NT2/D1 (cell line): ENCODE data around the gene HEXIM1.

Experiments used
- SUZ12 ChIP-seq: IDR thresholded peaks from 2 replicates; pipeline ENCODE4 v1.6.1; 2011; ENCODE audit not compliant: insufficient read length, insufficient read depth; ENCODE audit errors: extremely low read depth
- YY1 ChIP-seq: IDR thresholded peaks from 2 replicates; pipeline ENCODE4 v1.6.1; 2011; ENCODE audit not compliant: insufficient read length, insufficient read depth

DNA sequence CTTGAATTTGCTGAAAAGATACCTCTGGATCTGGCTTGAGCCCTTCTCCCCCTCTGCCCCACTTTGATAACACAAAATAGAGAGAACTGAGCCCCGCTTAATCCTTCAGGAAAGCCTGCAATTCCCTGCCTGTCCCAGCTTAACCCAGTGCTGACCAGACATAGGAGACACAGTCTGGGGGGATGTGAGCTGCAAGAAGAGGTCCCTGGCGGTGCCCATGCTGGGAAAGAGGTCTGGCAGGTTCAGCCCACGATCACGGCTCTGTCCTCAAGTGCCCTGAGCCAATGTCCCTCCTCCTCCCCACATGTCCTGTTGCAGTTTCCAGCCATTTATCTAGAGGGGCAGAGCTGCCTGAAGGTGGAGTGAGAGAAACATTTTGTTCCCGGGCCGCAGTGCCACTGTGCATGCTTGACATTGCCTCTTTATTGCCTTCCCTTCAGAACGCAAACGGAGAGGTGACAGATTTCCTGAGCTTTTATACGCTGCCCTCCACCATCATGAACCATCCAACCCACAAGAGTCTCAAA is 44.9 kb upstream of the HEXIM1 start:
- TF ChIP-seq YY1 (no peak), SUZ12 (no peak)
